Measurements from ENCODE around the gene RHAG.

DNA sequence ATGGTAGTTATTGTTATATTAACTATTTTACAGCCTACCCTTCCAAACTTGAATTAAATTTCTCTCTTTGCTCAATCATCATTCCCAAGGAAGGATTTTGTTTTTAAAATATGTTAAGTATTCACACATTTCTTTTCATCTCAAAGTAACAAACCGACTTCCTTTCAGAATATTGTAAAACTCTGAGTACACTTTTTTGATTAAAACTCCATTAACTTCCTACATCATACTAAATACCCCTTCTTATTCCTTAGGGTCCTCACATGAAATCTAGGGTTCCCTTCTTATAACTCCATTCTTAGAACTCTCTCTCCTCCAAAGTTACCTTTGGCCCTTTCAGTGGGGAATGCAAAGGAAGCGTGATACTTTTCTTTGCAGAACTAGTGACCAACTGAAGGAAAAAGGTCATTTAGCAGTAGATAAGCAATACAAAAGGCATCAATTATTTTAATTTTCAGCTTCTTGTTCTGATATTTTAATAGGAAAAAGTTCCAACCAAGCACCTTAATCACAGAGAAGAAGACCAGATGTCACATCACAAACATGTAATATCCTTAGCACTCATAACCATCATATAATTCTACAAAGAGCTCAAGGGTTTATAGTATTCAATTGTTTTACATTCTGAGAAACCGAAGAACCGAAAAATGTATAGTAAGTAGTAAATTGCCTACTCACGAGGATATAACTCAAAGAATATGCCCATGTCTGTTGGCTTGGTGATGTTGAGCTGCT is 494 bp downstream of the RHAG start:
- TF ChIP-seq CTCF (conservative IDR thresholded peaks at IDR 0.05 in 1 of 2, IDR thresholded peaks at IDR 0.05 in 1 of 2; ENCODE audit: extremely low read depth in 1 of 2, insufficient read depth in 1 of 2, low read depth in 1 of 2, low read length in 2 of 2) (no peak), EZH2 (IDR thresholded peaks at IDR 0.05; ENCODE audit: borderline replicate concordance, low read length) (no peak)

All from mammary epithelial cell (primary cell).